DOHH2 (cell line): ENCODE measurements around the gene ATP2B2.
A peak's percentile ranks its signal among the peaks of the same experiment; 100 is the strongest.

Source experiments
- H3F3A ChIP-seq: fragments of 200-600 bp; sonication (generic), shearing (Covaris generic); 2 replicates; pipeline ENCODE4 v1.6.0; 2016; ENCODE audit warnings: antibody characterized with exemption, mild to moderate bottlenecking; ENCODE audit not compliant: control insufficient read depth, insufficient read depth
- H3K27ac ChIP-seq: fragments of 200-600 bp; sonication (generic); 2 replicates; pipeline ENCODE4 v1.5.1; 2014; ENCODE audit warnings: low read depth, mild to moderate bottlenecking, low read length, moderate library complexity
- H3K27me3 ChIP-seq: fragments of 200-600 bp; sonication (generic); 2 replicates; pipeline ENCODE4 v1.6.1; 2014; ENCODE audit warnings: mild to moderate bottlenecking, low read length, mixed read lengths; ENCODE audit not compliant: control insufficient read depth
- H3K36me3 ChIP-seq: fragments of 200-600 bp; sonication (generic); 2 replicates; pipeline ENCODE4 v1.6.1; 2014; ENCODE audit warnings: mild to moderate bottlenecking, low read length, moderate library complexity, mixed read lengths; ENCODE audit not compliant: control insufficient read depth
- H3K4me1 ChIP-seq: fragments of 200-600 bp; sonication (generic); 2 replicates; pipeline ENCODE4 v1.6.1; 2014; ENCODE audit warnings: mild to moderate bottlenecking, low read length, mixed read lengths; ENCODE audit not compliant: control insufficient read depth
- H3K4me2 ChIP-seq: fragments of 200-600 bp; sonication (generic); 2 replicates; pipeline ENCODE4 v1.6.0; 2014; ENCODE audit warnings: mild to moderate bottlenecking, low read length, moderate library complexity
- H3K4me3 ChIP-seq: fragments of 200-600 bp; sonication (generic); 2 replicates; pipeline ENCODE4 v1.5.1; 2014; ENCODE audit warnings: mild to moderate bottlenecking, low read length, mixed read lengths
- H3K79me2 ChIP-seq: fragments of 200-600 bp; sonication (generic); 2 replicates; pipeline ENCODE4 v1.6.1; 2014; ENCODE audit warnings: mild to moderate bottlenecking, low read length, mixed read lengths; ENCODE audit not compliant: control insufficient read depth
- H3K9me2 ChIP-seq: fragments of 200-600 bp; sonication (generic); replicated peaks from 2 replicates; pipeline ENCODE4 v1.6.1; 2014; ENCODE audit warnings: mild to moderate bottlenecking, low read length, mixed read lengths; ENCODE audit not compliant: control insufficient read depth
- H3K9me3 ChIP-seq: fragments of 200-600 bp; sonication (generic); 2 replicates; pipeline ENCODE4 v1.6.1; 2014; ENCODE audit warnings: antibody characterized with exemption, low read length, mixed read lengths; ENCODE audit not compliant: control insufficient read depth, insufficient read depth
- H4K20me1 ChIP-seq: fragments of 200-600 bp; sonication (generic); 2 replicates; pipeline ENCODE4 v1.6.0; 2014; ENCODE audit warnings: low read depth, mild to moderate bottlenecking, antibody characterized with exemption, low read length, moderate library complexity; ENCODE audit not compliant: control insufficient read depth, insufficient read depth
- EZH2phosphoT487 ChIP-seq: fragments of 200-600 bp; sonication (generic); IDR thresholded peaks from 2 replicates; pipeline ENCODE4 v1.6.1; 2017; ENCODE audit warnings: borderline replicate concordance, mild to moderate bottlenecking, antibody characterized with exemption, low read length, moderate library complexity, mixed read lengths
- TF ChIP-seq, protein P1 (sequence below): fragments of 200-600 bp; sonication (generic); IDR thresholded peaks from one replicate; pipeline ENCODE4 v1.5.1; 2014; ENCODE audit warnings: antibody characterized with exemption, mild to moderate bottlenecking, low read depth, low read length; ENCODE audit not compliant: poor library complexity, severe bottlenecking

Gene ATP2B2

DNA sequence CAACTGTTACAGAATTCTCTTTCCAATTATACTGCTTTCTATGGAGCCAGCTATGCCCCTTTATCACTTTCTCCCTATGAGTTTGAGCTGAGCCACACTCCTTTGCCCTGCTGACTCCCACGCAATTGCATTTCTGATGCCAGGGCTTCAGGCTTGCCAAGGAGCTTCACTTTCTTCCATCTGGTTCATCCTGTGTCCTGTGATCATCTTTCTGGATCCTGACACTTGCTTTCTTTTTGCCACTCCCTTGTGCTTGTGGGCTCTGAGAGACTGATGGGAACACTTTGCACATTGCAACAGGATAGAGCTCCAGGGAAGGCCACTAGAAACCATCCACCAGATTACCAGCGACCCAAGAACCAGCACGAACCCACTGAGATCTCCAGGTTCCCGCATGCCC lies 107.5 kb downstream of the ATP2B2 start:
- peaks cover 27% of the 10 kb centered on the region for H3K4me1 ChIP-seq
- H3K9me2 ChIP-seq: no peaks in the 10 kb centered on the region
- H3K27ac ChIP-seq: no peak overlapping the region
- no peaks in the 10 kb centered on the region for H3K9me3 ChIP-seq
- TF ChIP-seq, protein P1, sequence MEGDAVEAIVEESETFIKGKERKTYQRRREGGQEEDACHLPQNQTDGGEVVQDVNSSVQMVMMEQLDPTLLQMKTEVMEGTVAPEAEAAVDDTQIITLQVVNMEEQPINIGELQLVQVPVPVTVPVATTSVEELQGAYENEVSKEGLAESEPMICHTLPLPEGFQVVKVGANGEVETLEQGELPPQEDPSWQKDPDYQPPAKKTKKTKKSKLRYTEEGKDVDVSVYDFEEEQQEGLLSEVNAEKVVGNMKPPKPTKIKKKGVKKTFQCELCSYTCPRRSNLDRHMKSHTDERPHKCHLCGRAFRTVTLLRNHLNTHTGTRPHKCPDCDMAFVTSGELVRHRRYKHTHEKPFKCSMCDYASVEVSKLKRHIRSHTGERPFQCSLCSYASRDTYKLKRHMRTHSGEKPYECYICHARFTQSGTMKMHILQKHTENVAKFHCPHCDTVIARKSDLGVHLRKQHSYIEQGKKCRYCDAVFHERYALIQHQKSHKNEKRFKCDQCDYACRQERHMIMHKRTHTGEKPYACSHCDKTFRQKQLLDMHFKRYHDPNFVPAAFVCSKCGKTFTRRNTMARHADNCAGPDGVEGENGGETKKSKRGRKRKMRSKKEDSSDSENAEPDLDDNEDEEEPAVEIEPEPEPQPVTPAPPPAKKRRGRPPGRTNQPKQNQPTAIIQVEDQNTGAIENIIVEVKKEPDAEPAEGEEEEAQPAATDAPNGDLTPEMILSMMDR: no peak
- no peak for TF ChIP-seq EZH2phosphoT487
- no peaks in the 10 kb centered on the region for H3K36me3 ChIP-seq
- no peaks in the 10 kb centered on the region for H3F3A ChIP-seq
- H3K27me3 ChIP-seq: no peaks in the 10 kb centered on the region
- H4K20me1 ChIP-seq: no peaks in the 10 kb centered on the region
- no peaks in the 10 kb centered on the region for H3K79me2 ChIP-seq
- H3K4me2 ChIP-seq: no peak overlapping the region
- H3K4me3 ChIP-seq: no peak overlapping the region

GRCh38 chr3:10396931-10397330 lies 108.5 kb downstream of the ATP2B2 start:
- Histone ChIP-seq H3K4me1 (peaks cover 27% of the 10 kb centered on the region), H3K36me3 (no peaks in the 10 kb centered on the region)

GRCh38 chr3:10396083-10396482 lies 109.3 kb downstream of the ATP2B2 start:
- Histone ChIP-seq H3K9me3 (no peaks in the 10 kb centered on the region), H3K4me1 (peaks cover 34% of the 10 kb centered on the region), H3K4me3 (peak overlapping the region; percentile 35), H3K79me2 (no peaks in the 10 kb centered on the region), H3K27ac (peak overlapping the region; percentile 27; the same call in 1 of the 2 replicates), H3K27me3 (no peaks in the 10 kb centered on the region), H4K20me1 (no peaks in the 10 kb centered on the region), H3K4me2 (peak overlapping the region; percentile 56), H3F3A (no peaks in the 10 kb centered on the region), H3K36me3 (no peaks in the 10 kb centered on the region; the same call in 1 of the 2 replicates), H3K9me2 (no peaks in the 10 kb centered on the region)
- no peak for TF ChIP-seq EZH2phosphoT487
- TF ChIP-seq, protein P1: no peak

More at GRCh38 chr3:10396931-10397330, 108.5 kb downstream of the ATP2B2 start:
- H3K4me3 ChIP-seq: no peak overlapping the region
- H4K20me1 ChIP-seq: no peaks in the 10 kb centered on the region
- no peak overlapping the region for H3K4me2 ChIP-seq
- no peaks in the 10 kb centered on the region for H3K79me2 ChIP-seq
- H3K27me3 ChIP-seq: no peaks in the 10 kb centered on the region
- no peaks in the 10 kb centered on the region for H3K9me2 ChIP-seq
- H3K27ac ChIP-seq: no peak overlapping the region
- no peaks in the 10 kb centered on the region for H3F3A ChIP-seq
- no peaks in the 10 kb centered on the region for H3K9me3 ChIP-seq
- TF ChIP-seq, protein P1: no peak
- TF ChIP-seq EZH2phosphoT487: no peak

DNA sequence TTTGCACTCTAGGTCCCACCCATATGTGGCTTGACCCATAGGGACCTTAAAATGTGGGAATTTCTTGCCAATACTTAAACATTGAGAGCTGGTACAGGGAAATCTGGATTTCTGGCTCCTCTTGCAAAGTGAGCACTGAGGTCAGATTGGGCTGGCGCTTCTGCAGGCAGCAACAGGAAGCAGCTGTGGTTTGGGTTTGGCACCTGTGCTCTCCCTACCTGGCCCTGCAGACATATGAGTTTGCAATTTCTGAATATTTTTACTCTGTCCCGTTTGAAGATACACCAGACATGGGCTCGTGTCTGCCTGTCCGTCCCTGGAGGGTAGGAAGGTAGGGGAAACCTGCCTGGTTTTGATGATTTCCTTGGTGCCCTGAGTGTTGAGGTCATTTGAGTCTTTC lies 109.7 kb downstream of the ATP2B2 start:
- Histone ChIP-seq H3K36me3 (peaks cover 4% of the 10 kb centered on the region), H4K20me1 (no peaks in the 10 kb centered on the region), H3K27me3 (no peaks in the 10 kb centered on the region), H3K4me1 (peaks cover 38% of the 10 kb centered on the region), H3K4me2 (peak overlapping the region; percentile 56), H3K9me3 (no peaks in the 10 kb centered on the region), H3K79me2 (no peaks in the 10 kb centered on the region), H3K4me3 (peak overlapping the region; percentile 35), H3F3A (no peaks in the 10 kb centered on the region), H3K27ac (peak overlapping the region; percentile 27), H3K9me2 (no peaks in the 10 kb centered on the region)
- no peak for TF ChIP-seq EZH2phosphoT487
- TF ChIP-seq, protein P1: no peak
